Stimulated activated memory B cell treated with anti-CD40 and anti-IgM and Interleukin-4, amounts not matched to agents 10 μg/mL and 1 μg/mL and 100 μg/mL, for 72 hours (primary cell): ENCODE results near the gene BAIAP2.
"Not testable (repeated sequence)": the region's sequence is repeated elsewhere in the genome, so short reads cannot be mapped to it uniquely, and the experiment has no call there.

Experiments used
- ATAC-seq: fragments of 150-1000 bp; cut with Tn5 transposase; 2 replicates; pipeline ENCODE4 v1.10.0; 2021
- H3K27ac Mint-ChIP-seq: one replicate; pipeline ENCODE4 v1.8.0; 2022; ENCODE audit warnings: mild to moderate bottlenecking, mixed read lengths
- H3K27me3 Mint-ChIP-seq: one replicate; pipeline ENCODE4 v1.8.0; 2022; ENCODE audit warnings: mixed read lengths
- H3K36me3 Mint-ChIP-seq: one replicate; pipeline ENCODE4 v1.8.0; 2022; ENCODE audit warnings: mixed read lengths
- H3K4me1 Mint-ChIP-seq: one replicate; pipeline ENCODE4 v1.8.0; 2022; ENCODE audit warnings: mixed read lengths
- H3K4me3 Mint-ChIP-seq: one replicate; pipeline ENCODE4 v1.8.0; 2022; ENCODE audit warnings: mild to moderate bottlenecking, moderate library complexity, mixed read lengths
- H3K9me3 Mint-ChIP-seq: one replicate; pipeline ENCODE4 v1.8.0; 2022; ENCODE audit warnings: mixed read lengths

Gene BAIAP2

GRCh38 chr17:81152288-81152828 lies 117.4 kb downstream of the BAIAP2 start:
- Mint-ChIP-seq H3K9me3 (no peaks in the 10 kb centered on the region), H3K36me3 (no peaks in the 10 kb centered on the region), H3K4me3 (no peak overlapping the region), H3K4me1 (peaks cover 19% of the 10 kb centered on the region), H3K27ac (no peak overlapping the region), H3K27me3 (peaks cover 44% of the 10 kb centered on the region)
- ATAC-seq = no peak

- ATAC-seq = peak; percentile 47
- H3K27me3 Mint-ChIP-seq = peaks cover 48% of the 10 kb centered on the region
- peak overlapping the region; percentile 69 for H3K27ac Mint-ChIP-seq
- no peaks in the 10 kb centered on the region for H3K9me3 Mint-ChIP-seq
- no peaks in the 10 kb centered on the region for H3K36me3 Mint-ChIP-seq
- H3K4me3 Mint-ChIP-seq = peak overlapping the region; percentile 24
- peaks cover 19% of the 10 kb centered on the region for H3K4me1 Mint-ChIP-seq
Measured at GRCh38 chr17:81153340-81153803, 118.4 kb downstream of the BAIAP2 start.

GRCh38 chr17:81154016-81154415 lies 119.1 kb downstream of the BAIAP2 start:
- H3K4me1 Mint-ChIP-seq = peaks cover 19% of the 10 kb centered on the region
- H3K9me3 Mint-ChIP-seq, H3K4me3 Mint-ChIP-seq, ATAC-seq, H3K36me3 Mint-ChIP-seq: not testable (repeated sequence)
- H3K27me3 Mint-ChIP-seq = peaks cover 48% of the 10 kb centered on the region
- peak overlapping the region; percentile 69 for H3K27ac Mint-ChIP-seq

- Mint-ChIP-seq H3K27me3 (peaks cover 43% of the 10 kb centered on the region), H3K9me3 (no peaks in the 10 kb centered on the region), H3K36me3 (no peaks in the 10 kb centered on the region), H3K4me3 (no peak overlapping the region), H3K4me1 (peaks cover 13% of the 10 kb centered on the region), H3K27ac (no peak overlapping the region)
- no peak for ATAC-seq
Measured at GRCh38 chr17:81154961-81155360, 120.0 kb downstream of the BAIAP2 start.

DNA sequence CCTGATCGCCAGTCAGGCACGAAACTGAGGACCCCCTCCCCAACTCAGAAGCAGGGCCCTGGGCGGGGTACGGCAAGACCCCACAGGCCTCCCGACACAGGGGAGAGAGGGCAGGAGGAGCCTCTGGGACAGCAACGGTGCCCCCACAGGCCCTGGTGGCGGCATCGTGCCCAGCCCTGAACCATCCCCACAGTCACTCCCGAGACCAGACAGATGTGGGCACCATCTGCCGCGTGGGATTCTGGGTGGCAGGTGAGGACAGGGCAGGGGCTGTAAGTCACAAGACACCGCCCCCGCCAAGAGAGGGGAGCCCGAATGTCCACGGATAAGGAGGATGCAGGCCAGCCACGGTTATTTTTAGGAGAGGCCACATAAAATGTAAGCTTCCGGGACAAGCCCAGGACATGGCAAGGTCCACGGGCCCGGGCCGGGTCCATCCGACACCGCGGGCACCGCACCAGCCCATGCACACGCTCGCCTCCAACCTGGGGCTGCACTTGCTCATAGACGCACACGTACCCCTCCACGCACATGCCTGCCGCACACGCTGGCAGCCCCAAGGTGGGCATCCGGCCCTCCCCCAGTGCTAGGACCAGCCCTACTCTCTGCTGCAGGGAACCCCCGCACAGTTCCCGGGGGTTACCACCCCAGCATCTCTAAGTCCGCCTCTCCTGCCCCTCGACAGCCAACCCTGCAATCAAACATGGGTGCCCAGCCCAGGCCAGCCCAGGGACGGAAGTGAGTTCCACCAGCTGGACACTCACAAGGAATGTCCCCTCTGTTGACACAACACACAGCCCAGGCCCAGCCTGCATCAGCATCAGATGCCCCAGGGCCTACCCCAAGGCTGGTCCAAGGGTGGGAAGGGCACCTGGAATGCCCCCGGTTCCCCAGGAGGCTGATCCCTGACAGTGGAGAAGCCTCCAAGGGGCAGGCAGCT lies 122.2 kb downstream of the BAIAP2 start:
- peaks cover 46% of the 10 kb centered on the region for H3K27me3 Mint-ChIP-seq
- no peak overlapping the region for H3K27ac Mint-ChIP-seq
- H3K4me3 Mint-ChIP-seq = no peak overlapping the region
- no peaks in the 10 kb centered on the region for H3K9me3 Mint-ChIP-seq
- ATAC-seq = no peak
- H3K36me3 Mint-ChIP-seq = no peaks in the 10 kb centered on the region
- peaks cover 18% of the 10 kb centered on the region for H3K4me1 Mint-ChIP-seq

- H3K36me3 Mint-ChIP-seq = no peaks in the 10 kb centered on the region
- peaks cover 17% of the 10 kb centered on the region for H3K4me1 Mint-ChIP-seq
- peaks cover 55% of the 10 kb centered on the region for H3K27me3 Mint-ChIP-seq
- ATAC-seq = no peak
- no peak overlapping the region for H3K4me3 Mint-ChIP-seq
- H3K27ac Mint-ChIP-seq = no peak overlapping the region
- no peaks in the 10 kb centered on the region for H3K9me3 Mint-ChIP-seq
Measured at GRCh38 chr17:81157848-81158687, 123.1 kb downstream of the BAIAP2 start.

GRCh38 chr17:81158688-81159590 lies 124.0 kb downstream of the BAIAP2 start:
- H3K4me1 Mint-ChIP-seq = peaks cover 11% of the 10 kb centered on the region
- no peak overlapping the region for H3K4me3 Mint-ChIP-seq
- H3K36me3 Mint-ChIP-seq = no peaks in the 10 kb centered on the region
- no peaks in the 10 kb centered on the region for H3K9me3 Mint-ChIP-seq
- H3K27ac Mint-ChIP-seq = no peak overlapping the region
- peaks cover 64% of the 10 kb centered on the region for H3K27me3 Mint-ChIP-seq
- ATAC-seq = no peak

DNA sequence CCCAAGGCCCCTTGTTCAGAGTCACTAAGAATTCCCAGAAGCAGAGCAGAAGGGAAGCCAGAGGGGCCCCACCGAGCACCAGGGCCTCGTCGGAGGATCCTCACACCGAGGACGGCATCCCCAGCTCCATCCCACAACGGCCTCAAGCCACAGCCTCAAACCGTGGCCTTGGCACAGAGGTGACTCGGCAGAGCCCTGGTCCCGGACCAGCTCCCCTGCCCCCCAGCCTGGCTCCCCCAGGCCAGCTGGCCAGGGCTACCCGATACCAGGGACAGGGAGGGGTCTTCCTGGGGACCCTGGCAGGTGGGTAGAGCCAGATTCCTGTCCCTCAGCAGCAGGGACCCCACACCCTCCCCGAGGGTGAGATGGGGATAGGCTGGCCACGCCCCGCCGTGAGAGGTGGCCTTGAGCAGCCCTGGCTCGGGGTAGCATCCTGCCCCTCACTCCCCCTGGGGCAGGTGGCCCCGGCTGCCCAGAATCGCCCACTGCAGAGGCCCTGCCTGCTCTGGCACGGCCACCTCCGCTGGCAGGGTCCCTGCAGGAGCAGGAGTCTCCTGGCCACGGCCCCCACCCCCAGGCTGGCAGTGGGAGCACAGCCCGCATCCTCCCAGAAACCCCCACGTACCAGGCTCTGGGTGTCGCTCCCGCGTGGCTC lies 124.8 kb downstream of the BAIAP2 start:
- Mint-ChIP-seq H3K4me1 (peaks cover 16% of the 10 kb centered on the region), H3K9me3 (no peaks in the 10 kb centered on the region), H3K36me3 (no peaks in the 10 kb centered on the region), H3K4me3 (no peak overlapping the region), H3K27me3 (peaks cover 72% of the 10 kb centered on the region), H3K27ac (no peak overlapping the region)
- ATAC-seq = no peak

DNA sequence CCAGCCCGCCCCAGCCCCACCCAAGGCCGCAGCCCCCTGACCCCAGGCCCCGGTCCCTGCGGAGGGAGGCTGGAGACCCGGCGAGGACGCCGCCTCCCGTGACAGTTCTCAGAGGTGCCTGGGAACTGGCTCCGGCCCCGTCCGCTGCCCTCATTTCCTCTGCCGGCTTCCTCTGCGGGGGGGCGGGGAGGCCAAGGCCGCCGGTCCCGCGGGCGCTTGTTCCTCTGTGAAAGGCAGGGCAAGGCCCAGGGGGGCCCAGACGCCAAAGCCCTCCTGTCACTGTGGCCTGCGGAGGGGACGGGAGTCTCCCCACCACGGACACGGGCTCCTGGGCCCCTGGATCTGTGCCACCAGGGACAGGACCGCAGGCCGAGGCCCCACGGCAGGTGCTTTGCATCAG lies 125.4 kb downstream of the BAIAP2 start:
- Mint-ChIP-seq H3K27ac (peak overlapping the region; percentile 42), H3K4me3 (peak overlapping the region; percentile 23)
- ATAC-seq = peak; percentile 4

DNA sequence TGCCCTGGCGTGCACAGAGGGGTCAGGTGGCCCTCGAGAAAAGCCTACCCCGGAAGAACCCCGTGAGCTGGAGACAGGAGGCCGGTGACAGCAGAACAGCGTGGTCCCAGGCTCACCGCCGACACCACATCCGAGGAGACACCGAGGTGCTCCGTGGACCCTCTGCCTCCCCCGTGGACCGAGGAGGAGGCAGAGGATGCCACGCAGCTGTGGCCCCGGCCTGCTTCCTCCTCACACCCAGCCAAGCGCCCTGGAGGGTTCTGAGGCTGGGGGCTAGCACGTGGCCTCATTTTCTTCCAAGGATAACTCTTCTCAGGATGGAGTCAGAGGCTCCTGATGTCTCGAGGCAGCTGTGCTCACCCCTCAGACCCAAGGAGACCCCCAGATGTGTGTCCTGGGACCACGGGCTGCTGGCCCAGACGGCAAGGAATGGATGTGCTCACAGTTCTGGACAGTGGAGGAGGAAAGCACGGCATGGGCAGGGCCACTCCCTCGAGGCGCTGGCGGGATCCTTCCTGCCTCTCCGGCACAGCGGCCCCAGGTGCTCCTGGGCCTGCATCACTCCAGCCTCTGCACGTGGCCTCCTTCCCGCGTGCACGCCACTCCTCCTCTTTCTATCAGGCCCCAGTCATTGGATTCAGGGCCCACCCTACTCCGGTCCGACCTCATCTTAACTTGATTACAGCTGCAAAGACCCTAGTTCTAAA lies 125.9 kb downstream of the BAIAP2 start:
- H3K27ac Mint-ChIP-seq = peak overlapping the region; percentile 42
- no peak for ATAC-seq
- H3K36me3 Mint-ChIP-seq = no peaks in the 10 kb centered on the region
- H3K4me1 Mint-ChIP-seq = peaks cover 16% of the 10 kb centered on the region
- H3K27me3 Mint-ChIP-seq = peaks cover 81% of the 10 kb centered on the region
- H3K9me3 Mint-ChIP-seq = no peaks in the 10 kb centered on the region
- no peak overlapping the region for H3K4me3 Mint-ChIP-seq

More for the DNA sequence above, 125.4 kb downstream of the BAIAP2 start:
- Mint-ChIP-seq H3K9me3 (no peaks in the 10 kb centered on the region), H3K36me3 (no peaks in the 10 kb centered on the region), H3K27me3 (peaks cover 77% of the 10 kb centered on the region), H3K4me1 (peaks cover 16% of the 10 kb centered on the region)

- Mint-ChIP-seq H3K9me3 (no peaks in the 10 kb centered on the region), H3K4me1 (peaks cover 16% of the 10 kb centered on the region), H3K36me3 (no peaks in the 10 kb centered on the region), H3K4me3 (no peak overlapping the region), H3K27me3 (peaks cover 81% of the 10 kb centered on the region), H3K27ac (no peak overlapping the region)
- ATAC-seq = no peak
Measured at GRCh38 chr17:81161536-81161935, 126.6 kb downstream of the BAIAP2 start.

DNA sequence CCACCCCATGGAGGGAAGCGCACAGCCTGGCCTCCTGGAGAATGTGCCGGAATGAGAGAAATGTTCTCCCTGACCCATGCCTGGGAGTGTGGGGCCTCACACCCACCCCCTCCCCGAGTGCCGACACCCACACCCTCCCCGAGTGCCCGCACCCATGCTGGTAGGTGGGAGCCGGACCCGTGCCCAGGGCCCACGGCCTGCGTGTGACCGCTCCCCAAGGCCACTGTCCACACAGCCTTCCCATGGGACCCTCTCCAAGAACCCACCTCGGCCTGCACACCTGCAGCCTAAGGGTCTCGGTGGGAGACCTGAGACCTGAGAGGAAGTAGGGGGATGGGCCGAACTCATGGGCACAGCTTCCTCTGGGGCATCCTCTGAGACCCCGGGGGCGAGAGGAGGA lies 127.0 kb downstream of the BAIAP2 start:
- peak; percentile 32 for ATAC-seq
- Mint-ChIP-seq H3K9me3 (no peaks in the 10 kb centered on the region), H3K4me3 (no peak overlapping the region), H3K27ac (no peak overlapping the region), H3K27me3 (peaks cover 83% of the 10 kb centered on the region), H3K36me3 (no peaks in the 10 kb centered on the region), H3K4me1 (peaks cover 16% of the 10 kb centered on the region)

DNA sequence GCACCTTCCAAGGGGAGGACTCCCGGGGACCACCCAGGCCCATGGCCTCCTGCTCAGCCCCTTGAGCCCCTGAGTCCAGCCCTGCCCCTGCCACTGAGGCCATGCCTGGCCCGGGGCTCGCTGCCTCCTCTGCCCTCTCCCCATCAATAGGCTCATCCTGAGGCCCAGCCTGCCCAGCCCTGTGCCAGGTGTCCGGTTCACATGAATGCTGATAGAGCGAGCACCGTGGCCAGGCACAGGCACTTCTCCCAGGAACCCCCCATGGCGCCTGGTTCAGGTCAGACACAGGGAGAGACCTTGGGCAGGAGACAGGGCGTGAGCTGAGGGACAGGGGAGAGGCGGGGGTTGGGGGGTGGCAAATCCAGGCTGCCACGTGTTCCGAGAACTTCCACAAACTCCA lies 127.5 kb downstream of the BAIAP2 start:
- peaks cover 83% of the 10 kb centered on the region for H3K27me3 Mint-ChIP-seq
- no peak for ATAC-seq
- no peak overlapping the region for H3K27ac Mint-ChIP-seq
- H3K4me1 Mint-ChIP-seq = peaks cover 16% of the 10 kb centered on the region
- no peaks in the 10 kb centered on the region for H3K36me3 Mint-ChIP-seq
- no peaks in the 10 kb centered on the region for H3K9me3 Mint-ChIP-seq
- no peak overlapping the region for H3K4me3 Mint-ChIP-seq
